HepG2 (cell line): ENCODE data around the gene SWSAP1. TPM values are rescaled to one million over a fixed set of nuclear protein-coding genes. Genes with fewer than 3 reads are reported as not detected.

ENCODE experiments used
- HNRNPL ChIP-seq: fragments of 200-400 bp; formaldehyde crosslinking; IDR thresholded peaks from 2 replicates; pipeline ENCODE4 v1.6.1; 2017; ENCODE audit warnings: mild to moderate bottlenecking, low read depth, low read length
- MXD3 ChIP-seq: IDR thresholded peaks from 2 replicates; pipeline ENCODE4 v1.6.1; 2016; ENCODE audit warnings: mild to moderate bottlenecking, missing biosample characterization, missing genetic modification reagents
- SCMH1 ChIP-seq: sonication (generic); formaldehyde crosslinking; IDR thresholded peaks from 2 replicates; pipeline ENCODE4 v1.9.0; 2021; ENCODE audit warnings: missing genetic modification reagents, mild to moderate bottlenecking, borderline replicate concordance
- SUZ12 ChIP-seq: fragments of 150-350 bp; IDR thresholded peaks from 2 replicates; pipeline ENCODE4 v1.6.1; 2014; ENCODE audit warnings: low read depth, low read length
- TFDP1 ChIP-seq: IDR thresholded peaks from 2 replicates; pipeline ENCODE4 v1.6.1; 2016; ENCODE audit warnings: missing compliant biosample characterization, missing genetic modification reagents, borderline replicate concordance
- TOE1 ChIP-seq: sonication (generic); formaldehyde crosslinking; IDR thresholded peaks from 2 replicates; pipeline ENCODE4 v1.4.0; 2020; ENCODE audit warnings: mild to moderate bottlenecking, missing genetic modification reagents
- ZNF776 ChIP-seq: sonication (generic); formaldehyde crosslinking; IDR thresholded peaks from 2 replicates; pipeline ENCODE4 v1.4.0; 2020; ENCODE audit warnings: mild to moderate bottlenecking, missing genetic modification reagents
- polyA plus RNA-seq, 8 experiments: library from polyadenylated mRNA; depleted of rRNA in 3 of 8; stranded (reverse) in 7 of 8; unstranded in 1 of 8; fragments of >200 nt; fragmentation: Illumina TruSeq in 4 of 8; extraction: Trizol in 4 of 8; gene quantifications; 2 replicates each; pipeline versions ENCODE4 v1.2.1 to v1.2.3, GENCODE V29; 2011 to 2016; ENCODE audit warnings: low read depth in 4 of 8, missing spikeins in 1 of 8, mixed read lengths in 1 of 8; ENCODE audit not compliant: insufficient read depth in 1 of 8
- total RNA-seq, 5 experiments: library from RNA; depleted of rRNA; stranded (reverse); fragments of >200 nt; fragmentation: Illumina TruSeq; extraction: Trizol; gene quantifications; 2 replicates each; pipeline ENCODE4 v1.2.3, GENCODE V29; 2016; ENCODE audit warnings: low read depth in 1 of 5
- TF ChIP-seq, protein P1 (sequence below): sonication (generic); formaldehyde crosslinking; IDR thresholded peaks from 2 replicates; pipeline ENCODE4 v1.4.0; 2020; ENCODE audit warnings: missing genetic modification reagents, borderline replicate concordance
- TF ChIP-seq, protein P2 (sequence below): sonication (generic); formaldehyde crosslinking; IDR thresholded peaks from 2 replicates; pipeline ENCODE4 v1.5.1; 2020; ENCODE audit warnings: mild to moderate bottlenecking, missing genetic modification reagents, borderline replicate concordance

The SWSAP1 gene
- total and polyA plus RNA-seq, 2 of the 13 experiments (the other 11 are each of a cell fraction or from before 2014, with no cell fraction given): 2.7 to 3.3 TPM

DNA sequence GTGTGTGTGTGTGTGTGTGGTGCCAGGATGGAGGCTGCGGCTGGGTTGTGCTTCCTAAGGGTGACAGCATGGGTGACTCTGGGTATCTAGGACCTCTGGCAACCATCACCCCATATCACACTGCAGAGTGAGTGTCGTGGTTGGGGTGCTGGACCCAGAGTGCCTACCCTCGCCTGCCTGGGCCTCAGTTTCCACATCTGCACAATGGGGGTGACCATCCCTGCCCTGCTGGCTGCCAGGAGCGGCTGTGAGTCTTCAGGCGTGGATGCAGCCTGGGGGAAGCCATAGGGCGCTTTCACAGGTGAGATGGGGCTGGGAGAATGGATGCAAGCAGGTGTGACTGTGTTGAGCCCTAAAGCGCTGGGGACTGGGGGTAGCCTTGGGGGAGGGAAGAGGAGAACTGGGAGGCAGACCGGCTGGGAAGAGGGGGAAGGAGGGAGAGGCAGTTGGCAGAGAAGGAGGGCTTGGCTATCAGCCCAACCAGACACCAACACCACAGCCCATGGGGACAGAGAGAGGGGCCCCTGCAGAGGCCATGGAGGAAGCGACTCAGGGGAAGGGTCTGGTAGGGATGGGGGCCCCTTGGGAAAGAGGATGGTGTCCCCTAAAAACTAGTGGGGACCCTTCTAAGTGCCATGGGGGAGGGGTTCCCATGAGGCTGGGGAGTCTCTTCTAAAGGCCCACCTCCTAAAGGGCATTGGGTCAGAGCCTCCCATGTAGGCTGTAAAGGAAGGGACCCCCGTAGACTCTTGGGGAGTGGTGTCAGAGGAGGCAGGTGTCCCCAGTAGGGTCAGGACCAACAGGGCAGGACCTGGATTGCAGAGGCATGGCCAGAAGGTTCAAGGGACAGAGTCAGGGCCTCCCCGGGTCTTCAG, 17.6 kb upstream of the SWSAP1 start (continued):
- TF ChIP-seq HNRNPL (0 out of 2 replicates have a peak, but pooled peaks have one; percentile 29), ZNF776 (no peak), SCMH1 (CRISPR knock-in tag) (no peak), TFDP1 (CRISPR knock-in tag) (no peak), SUZ12 (no peak), MXD3 (CRISPR knock-in tag) (no peak), TOE1 (CRISPR knock-in tag) (no peak)
- TF ChIP-seq, protein P1, sequence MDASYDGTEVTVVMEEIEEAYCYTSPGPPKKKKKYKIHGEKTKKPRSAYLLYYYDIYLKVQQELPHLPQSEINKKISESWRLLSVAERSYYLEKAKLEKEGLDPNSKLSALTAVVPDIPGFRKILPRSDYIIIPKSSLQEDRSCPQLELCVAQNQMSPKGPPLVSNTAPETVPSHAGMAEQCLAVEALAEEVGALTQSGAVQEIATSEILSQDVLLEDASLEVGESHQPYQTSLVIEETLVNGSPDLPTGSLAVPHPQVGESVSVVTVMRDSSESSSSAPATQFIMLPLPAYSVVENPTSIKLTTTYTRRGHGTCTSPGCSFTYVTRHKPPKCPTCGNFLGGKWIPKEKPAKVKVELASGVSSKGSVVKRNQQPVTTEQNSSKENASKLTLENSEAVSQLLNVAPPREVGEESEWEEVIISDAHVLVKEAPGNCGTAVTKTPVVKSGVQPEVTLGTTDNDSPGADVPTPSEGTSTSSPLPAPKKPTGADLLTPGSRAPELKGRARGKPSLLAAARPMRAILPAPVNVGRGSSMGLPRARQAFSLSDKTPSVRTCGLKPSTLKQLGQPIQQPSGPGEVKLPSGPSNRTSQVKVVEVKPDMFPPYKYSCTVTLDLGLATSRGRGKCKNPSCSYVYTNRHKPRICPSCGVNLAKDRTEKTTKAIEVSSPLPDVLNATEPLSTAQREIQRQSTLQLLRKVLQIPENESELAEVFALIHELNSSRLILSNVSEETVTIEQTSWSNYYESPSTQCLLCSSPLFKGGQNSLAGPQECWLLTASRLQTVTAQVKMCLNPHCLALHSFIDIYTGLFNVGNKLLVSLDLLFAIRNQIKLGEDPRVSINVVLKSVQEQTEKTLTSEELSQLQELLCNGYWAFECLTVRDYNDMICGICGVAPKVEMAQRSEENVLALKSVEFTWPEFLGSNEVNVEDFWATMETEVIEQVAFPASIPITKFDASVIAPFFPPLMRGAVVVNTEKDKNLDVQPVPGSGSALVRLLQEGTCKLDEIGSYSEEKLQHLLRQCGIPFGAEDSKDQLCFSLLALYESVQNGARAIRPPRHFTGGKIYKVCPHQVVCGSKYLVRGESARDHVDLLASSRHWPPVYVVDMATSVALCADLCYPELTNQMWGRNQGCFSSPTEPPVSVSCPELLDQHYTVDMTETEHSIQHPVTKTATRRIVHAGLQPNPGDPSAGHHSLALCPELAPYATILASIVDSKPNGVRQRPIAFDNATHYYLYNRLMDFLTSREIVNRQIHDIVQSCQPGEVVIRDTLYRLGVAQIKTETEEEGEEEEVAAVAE (CRISPR knock-in tag): no peak
- TF ChIP-seq, protein P2, sequence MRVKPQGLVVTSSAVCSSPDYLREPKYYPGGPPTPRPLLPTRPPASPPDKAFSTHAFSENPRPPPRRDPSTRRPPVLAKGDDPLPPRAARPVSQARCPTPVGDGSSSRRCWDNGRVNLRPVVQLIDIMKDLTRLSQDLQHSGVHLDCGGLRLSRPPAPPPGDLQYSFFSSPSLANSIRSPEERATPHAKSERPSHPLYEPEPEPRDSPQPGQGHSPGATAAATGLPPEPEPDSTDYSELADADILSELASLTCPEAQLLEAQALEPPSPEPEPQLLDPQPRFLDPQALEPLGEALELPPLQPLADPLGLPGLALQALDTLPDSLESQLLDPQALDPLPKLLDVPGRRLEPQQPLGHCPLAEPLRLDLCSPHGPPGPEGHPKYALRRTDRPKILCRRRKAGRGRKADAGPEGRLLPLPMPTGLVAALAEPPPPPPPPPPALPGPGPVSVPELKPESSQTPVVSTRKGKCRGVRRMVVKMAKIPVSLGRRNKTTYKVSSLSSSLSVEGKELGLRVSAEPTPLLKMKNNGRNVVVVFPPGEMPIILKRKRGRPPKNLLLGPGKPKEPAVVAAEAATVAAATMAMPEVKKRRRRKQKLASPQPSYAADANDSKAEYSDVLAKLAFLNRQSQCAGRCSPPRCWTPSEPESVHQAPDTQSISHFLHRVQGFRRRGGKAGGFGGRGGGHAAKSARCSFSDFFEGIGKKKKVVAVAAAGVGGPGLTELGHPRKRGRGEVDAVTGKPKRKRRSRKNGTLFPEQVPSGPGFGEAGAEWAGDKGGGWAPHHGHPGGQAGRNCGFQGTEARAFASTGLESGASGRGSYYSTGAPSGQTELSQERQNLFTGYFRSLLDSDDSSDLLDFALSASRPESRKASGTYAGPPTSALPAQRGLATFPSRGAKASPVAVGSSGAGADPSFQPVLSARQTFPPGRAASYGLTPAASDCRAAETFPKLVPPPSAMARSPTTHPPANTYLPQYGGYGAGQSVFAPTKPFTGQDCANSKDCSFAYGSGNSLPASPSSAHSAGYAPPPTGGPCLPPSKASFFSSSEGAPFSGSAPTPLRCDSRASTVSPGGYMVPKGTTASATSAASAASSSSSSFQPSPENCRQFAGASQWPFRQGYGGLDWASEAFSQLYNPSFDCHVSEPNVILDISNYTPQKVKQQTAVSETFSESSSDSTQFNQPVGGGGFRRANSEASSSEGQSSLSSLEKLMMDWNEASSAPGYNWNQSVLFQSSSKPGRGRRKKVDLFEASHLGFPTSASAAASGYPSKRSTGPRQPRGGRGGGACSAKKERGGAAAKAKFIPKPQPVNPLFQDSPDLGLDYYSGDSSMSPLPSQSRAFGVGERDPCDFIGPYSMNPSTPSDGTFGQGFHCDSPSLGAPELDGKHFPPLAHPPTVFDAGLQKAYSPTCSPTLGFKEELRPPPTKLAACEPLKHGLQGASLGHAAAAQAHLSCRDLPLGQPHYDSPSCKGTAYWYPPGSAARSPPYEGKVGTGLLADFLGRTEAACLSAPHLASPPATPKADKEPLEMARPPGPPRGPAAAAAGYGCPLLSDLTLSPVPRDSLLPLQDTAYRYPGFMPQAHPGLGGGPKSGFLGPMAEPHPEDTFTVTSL (CRISPR knock-in tag): no peak
